Endodermal cell (in vitro differentiated cells): ENCODE measurements around the gene LIMS2. TPM values are rescaled to one million over a fixed set of nuclear protein-coding genes. Genes with fewer than 3 reads are reported as not detected.

ENCODE experiments used
- DNase-seq: peaks from one replicate; pipeline ENCODE4 v3.0.0-alpha.2; 2017
- H3K27ac ChIP-seq: 2 replicates; pipeline ENCODE4 v1.5.1; 2013; ENCODE audit warnings: mild to moderate bottlenecking, low read depth, low read length, moderate library complexity
- H3K27me3 ChIP-seq: 2 replicates; pipeline ENCODE4 v1.6.1; 2013; ENCODE audit warnings: mild to moderate bottlenecking, low read length, moderate library complexity; ENCODE audit not compliant: insufficient read depth, control insufficient read depth, poor library complexity, severe bottlenecking
- H3K36me3 ChIP-seq: 2 replicates; pipeline ENCODE4 v1.7.0; 2013; ENCODE audit warnings: mild to moderate bottlenecking, low read length, moderate library complexity; ENCODE audit not compliant: control insufficient read depth, insufficient read depth
- H3K4me1 ChIP-seq: one replicate; pipeline ENCODE4 v1.7.0; 2013; ENCODE audit warnings: low read length; ENCODE audit not compliant: control insufficient read depth, insufficient read depth
- H3K4me3 ChIP-seq: 2 replicates; pipeline ENCODE4 v1.5.1; 2013; ENCODE audit warnings: mild to moderate bottlenecking, low read length, moderate library complexity
- H3K9ac ChIP-seq: 2 replicates; pipeline ENCODE4 v1.6.1; 2013; ENCODE audit warnings: mild to moderate bottlenecking, low read length, moderate library complexity; ENCODE audit not compliant: poor library complexity, severe bottlenecking; ENCODE audit errors: extremely low read depth
- H3K9me3 ChIP-seq: 2 replicates; pipeline ENCODE4 v1.6.1; 2013; ENCODE audit warnings: mild to moderate bottlenecking, low read length, moderate library complexity; ENCODE audit not compliant: control insufficient read depth
- H3K27ac Mint-ChIP-seq: 2 replicates; pipeline ENCODE4 v1.8.0; 2020; ENCODE audit warnings: mixed read lengths
- H3K27me3 Mint-ChIP-seq: 2 replicates; pipeline ENCODE4 v1.8.0; 2021; ENCODE audit warnings: mild to moderate bottlenecking, mixed read lengths; ENCODE audit not compliant: insufficient read depth
- H3K36me3 Mint-ChIP-seq: 2 replicates; pipeline ENCODE4 v1.8.0; 2020; ENCODE audit warnings: low read depth, mixed read lengths
- H3K4me1 Mint-ChIP-seq: 2 replicates; pipeline ENCODE4 v1.8.0; 2020; ENCODE audit warnings: mixed read lengths
- H3K4me3 Mint-ChIP-seq: 2 replicates; pipeline ENCODE4 v1.8.0; 2020; ENCODE audit warnings: mild to moderate bottlenecking, moderate library complexity, mixed read lengths
- H3K9me3 Mint-ChIP-seq: 2 replicates; pipeline ENCODE4 v1.8.0; 2020; ENCODE audit warnings: mild to moderate bottlenecking, mixed read lengths
- WGBS, 2 experiments: methylation state at CpG; one replicate each; pipeline versions ENCODE4 v1.1.5 to v1.1.7; 2013; ENCODE audit warnings: missing lambda C conversion rate in 2 of 2, mixed read lengths in 1 of 2; ENCODE audit not compliant: insufficient coverage in 1 of 2, insufficient read length in 1 of 2; 5-methylcytosine and 5-hydroxymethylcytosine counted together
- total RNA-seq, 2 donors: library from RNA; stranded (reverse); fragmentation: NEBNext Ultra II Directional in 1 of 2; extraction: Animal tissue kit (Norgen Biotek cat#: 25700) in 1 of 2; gene quantifications; 2 replicates in 1 of 2; 3 replicates in 1 of 2; pipeline ENCODE4 v1.2.1, GENCODE V29; 2021
- TF ChIP-seq, protein P1 (sequence below): fragments of 200-600 bp; sonication (generic); conservative IDR thresholded peaks from 2 replicates; pipeline ENCODE4 v1.5.0; 2021; ENCODE audit warnings: antibody characterized with exemption, mild to moderate bottlenecking

LIMS2 gene
- total RNA-seq, 2 donors from 2014 or later: 3.9 to 9.8 TPM

DNA sequence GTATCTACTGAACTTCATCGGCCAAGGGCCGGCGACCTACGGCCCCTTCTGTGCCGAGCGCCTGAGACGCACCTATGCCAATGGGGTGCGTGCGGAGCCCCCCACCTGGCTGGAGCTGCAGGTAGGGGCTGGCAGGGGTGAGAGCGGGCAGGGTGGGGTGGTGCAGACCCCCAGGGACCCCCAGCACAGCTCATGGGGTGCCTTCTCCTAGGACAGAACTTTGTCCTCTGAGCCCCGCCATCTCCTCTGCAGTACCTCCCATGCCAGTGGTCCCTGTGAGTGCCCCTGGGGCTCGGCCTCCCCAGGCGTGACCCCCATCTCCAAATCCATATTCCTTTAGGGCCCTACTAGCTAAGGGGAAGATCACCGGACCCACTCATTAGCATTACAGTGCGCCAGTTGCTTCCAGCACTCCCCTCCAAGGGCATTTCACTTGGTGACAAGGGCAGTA is 53.3 kb downstream of the LIMS2 start:
- 95 to 100% methylated on average over 3 to 15 of the region's 15 CpGs for WGBS, 2 experiments

DNA sequence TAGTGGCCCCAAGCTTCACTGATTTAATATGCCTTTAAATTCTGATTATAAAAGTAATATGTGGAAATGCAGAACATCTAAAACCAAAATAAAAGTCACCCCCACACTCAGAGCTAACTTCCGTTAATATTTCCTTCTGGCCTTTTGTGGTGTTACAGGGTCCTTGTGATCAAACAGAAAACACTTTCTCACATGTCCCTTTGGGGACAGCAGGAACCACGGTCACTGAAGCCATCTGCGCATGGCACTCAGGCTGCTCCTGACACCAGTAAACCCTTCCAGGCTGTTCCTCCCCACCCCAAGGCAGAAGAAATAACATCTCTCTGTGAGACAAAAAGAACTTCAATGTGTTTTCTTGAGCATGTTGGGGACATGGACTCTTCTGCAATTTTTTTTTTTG is 54.5 kb downstream of the LIMS2 start:
- H3K27ac Mint-ChIP-seq: no peak overlapping the region
- DNase-seq: peak; percentile 24
- H3K9me3 Mint-ChIP-seq: no peaks in the 10 kb centered on the region
- no peaks in the 10 kb centered on the region for H3K27me3 Mint-ChIP-seq
- H3K27ac ChIP-seq: no peak overlapping the region
- no peak overlapping the region for H3K4me3 ChIP-seq
- no peak overlapping the region for H3K4me3 Mint-ChIP-seq
- no peaks in the 10 kb centered on the region for H3K4me1 ChIP-seq
- H3K36me3 ChIP-seq: no peaks in the 10 kb centered on the region
- 0 to 66% methylated on average over 1 to 3 of the region's 3 CpGs for WGBS, 2 experiments
- H3K4me1 Mint-ChIP-seq: peaks cover 11% of the 10 kb centered on the region
- TF ChIP-seq, protein P1, sequence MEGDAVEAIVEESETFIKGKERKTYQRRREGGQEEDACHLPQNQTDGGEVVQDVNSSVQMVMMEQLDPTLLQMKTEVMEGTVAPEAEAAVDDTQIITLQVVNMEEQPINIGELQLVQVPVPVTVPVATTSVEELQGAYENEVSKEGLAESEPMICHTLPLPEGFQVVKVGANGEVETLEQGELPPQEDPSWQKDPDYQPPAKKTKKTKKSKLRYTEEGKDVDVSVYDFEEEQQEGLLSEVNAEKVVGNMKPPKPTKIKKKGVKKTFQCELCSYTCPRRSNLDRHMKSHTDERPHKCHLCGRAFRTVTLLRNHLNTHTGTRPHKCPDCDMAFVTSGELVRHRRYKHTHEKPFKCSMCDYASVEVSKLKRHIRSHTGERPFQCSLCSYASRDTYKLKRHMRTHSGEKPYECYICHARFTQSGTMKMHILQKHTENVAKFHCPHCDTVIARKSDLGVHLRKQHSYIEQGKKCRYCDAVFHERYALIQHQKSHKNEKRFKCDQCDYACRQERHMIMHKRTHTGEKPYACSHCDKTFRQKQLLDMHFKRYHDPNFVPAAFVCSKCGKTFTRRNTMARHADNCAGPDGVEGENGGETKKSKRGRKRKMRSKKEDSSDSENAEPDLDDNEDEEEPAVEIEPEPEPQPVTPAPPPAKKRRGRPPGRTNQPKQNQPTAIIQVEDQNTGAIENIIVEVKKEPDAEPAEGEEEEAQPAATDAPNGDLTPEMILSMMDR: no peak
- H3K36me3 Mint-ChIP-seq: no peaks in the 10 kb centered on the region
- no peak overlapping the region for H3K9ac ChIP-seq
- H3K9me3 ChIP-seq: no peaks in the 10 kb centered on the region
- H3K27me3 ChIP-seq: no peaks in the 10 kb centered on the region

More for the DNA sequence above, 53.3 kb downstream of the LIMS2 start:
- H3K27me3 ChIP-seq: no peaks in the 10 kb centered on the region
- H3K27ac ChIP-seq: no peak overlapping the region
- H3K9me3 Mint-ChIP-seq: no peaks in the 10 kb centered on the region
- H3K36me3 ChIP-seq: no peaks in the 10 kb centered on the region
- H3K4me1 ChIP-seq: no peaks in the 10 kb centered on the region
- H3K36me3 Mint-ChIP-seq: no peaks in the 10 kb centered on the region
- H3K9ac ChIP-seq: no peak overlapping the region
- H3K27me3 Mint-ChIP-seq: no peaks in the 10 kb centered on the region
- DNase-seq: peak; percentile 24
- TF ChIP-seq, protein P1: no peak
- no peak overlapping the region for H3K4me3 ChIP-seq
- H3K4me3 Mint-ChIP-seq: no peak overlapping the region
- peaks cover 5% of the 10 kb centered on the region for H3K4me1 Mint-ChIP-seq
- H3K9me3 ChIP-seq: no peaks in the 10 kb centered on the region
- no peak overlapping the region for H3K27ac Mint-ChIP-seq

DNA sequence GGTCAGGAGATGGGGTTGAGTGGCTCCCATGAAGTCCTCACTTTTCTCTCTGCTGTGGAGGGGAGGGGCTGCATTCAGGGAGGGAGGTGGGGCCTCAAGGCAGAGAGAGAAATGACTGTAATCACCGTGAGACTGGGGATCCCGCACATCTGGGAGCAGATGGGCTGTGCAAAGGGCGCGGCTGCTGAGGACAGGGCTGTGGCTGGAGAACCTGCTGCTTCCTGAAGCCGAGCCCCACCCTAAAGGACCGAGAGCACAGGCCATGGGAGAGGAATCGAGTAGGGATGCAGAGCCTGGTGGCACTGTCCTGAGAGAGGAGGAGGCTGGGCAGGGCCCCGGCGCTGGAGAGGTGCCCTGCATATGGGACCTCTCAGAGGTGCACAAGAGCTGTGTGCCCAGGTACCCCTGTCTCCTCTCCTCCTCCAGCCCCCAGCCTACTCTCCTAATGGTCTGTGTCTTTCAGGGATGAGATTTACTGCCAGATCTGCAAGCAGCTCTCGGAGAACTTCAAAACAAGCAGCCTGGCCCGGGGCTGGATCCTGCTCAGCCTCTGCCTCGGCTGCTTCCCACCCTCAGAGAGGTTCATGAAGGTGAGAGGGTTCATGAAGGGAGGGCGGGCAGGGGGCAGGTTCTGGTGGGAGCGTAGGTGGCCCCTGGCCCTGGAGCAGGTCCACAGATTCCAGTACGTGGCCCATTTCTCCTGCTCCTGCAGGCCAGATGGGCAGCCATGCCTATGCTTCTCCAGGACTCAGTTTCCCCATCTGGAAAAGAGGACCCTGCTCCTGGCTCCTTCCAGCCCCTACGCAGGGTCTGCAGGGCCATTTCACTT is 55.2 kb downstream of the LIMS2 start:
- peak; percentile 43 for DNase-seq
- Histone ChIP-seq H3K9me3 (no peaks in the 10 kb centered on the region), H3K27ac (no peak overlapping the region), H3K4me3 (no peak overlapping the region), H3K4me1 (no peaks in the 10 kb centered on the region), H3K9ac (no peak overlapping the region), H3K27me3 (no peaks in the 10 kb centered on the region), H3K36me3 (no peaks in the 10 kb centered on the region)
- Mint-ChIP-seq H3K27ac (no peak overlapping the region), H3K27me3 (peaks cover under 1% of the 10 kb centered on the region), H3K36me3 (no peaks in the 10 kb centered on the region), H3K9me3 (no peaks in the 10 kb centered on the region), H3K4me1 (peaks cover 12% of the 10 kb centered on the region), H3K4me3 (no peak overlapping the region)
- 92 to 95% methylated on average over 10 to 16 of the region's 16 CpGs for WGBS, 2 experiments
- TF ChIP-seq, protein P1: no peak
